Subcutaneous adipose tissue (tissue), 4 donors: Measurements from ENCODE around the gene MUC2. TPM values are rescaled to one million over a fixed set of nuclear protein-coding genes. Genes with fewer than 3 reads are reported as not detected.

ENCODE experiments used
- total RNA-seq, 4 donors: library from RNA; depleted of rRNA; stranded (reverse); fragments of >200 nt; gene quantifications; one replicate each; pipeline ENCODE4 v1.1.0, GENCODE V29; 2016
- TF ChIP-seq, protein P1 (sequence below): fragments of 450-650 bp; IDR thresholded peaks from one replicate; pipeline ENCODE4 v1.5.1; 2016; ENCODE audit warnings: low read depth, mild to moderate bottlenecking, control low read depth, antibody characterized with exemption, moderate library complexity

Gene MUC2
- total RNA-seq, 4 donors from 2014 or later = under 0.01 to 1.3 TPM; not detected in 2

DNA sequence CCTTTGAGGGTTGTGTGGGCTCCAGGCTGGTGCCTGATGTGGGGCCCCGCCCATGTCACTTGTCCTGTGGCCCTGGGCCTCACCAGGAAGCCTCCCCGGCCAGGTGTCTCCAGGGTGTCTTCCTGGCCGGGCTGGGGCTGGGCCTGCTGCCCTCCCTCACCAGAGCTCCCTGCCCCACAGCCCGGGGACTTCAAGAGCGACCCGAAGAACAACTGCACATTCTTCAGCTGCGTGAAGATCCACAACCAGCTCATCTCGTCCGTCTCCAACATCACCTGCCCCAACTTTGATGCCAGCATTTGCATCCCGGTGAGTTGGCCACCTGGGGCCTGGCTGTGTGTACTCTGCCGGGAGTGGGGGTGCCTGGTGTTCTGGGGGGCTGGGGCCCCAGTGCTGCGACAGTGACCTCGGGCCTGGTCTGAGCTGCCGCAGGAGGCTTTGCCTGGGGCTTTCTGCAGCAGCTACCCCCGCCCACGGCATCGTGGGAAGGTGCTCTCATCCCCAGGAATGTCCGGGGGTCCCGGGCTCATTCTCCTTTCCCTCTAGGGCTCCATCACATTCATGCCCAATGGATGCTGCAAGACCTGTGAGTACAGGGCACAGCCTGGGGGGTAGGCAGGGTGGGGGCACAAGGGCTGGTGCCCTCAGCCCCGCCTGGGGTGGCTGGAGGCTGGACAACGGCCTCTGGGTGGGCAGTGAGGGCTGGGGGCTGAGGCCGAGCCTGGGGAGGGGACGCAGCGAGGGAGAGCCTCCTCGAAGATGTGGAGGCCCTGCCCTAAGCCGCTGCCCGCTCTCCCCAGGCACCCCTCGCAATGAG is 34.6 kb downstream of the MUC2 start:
- TF ChIP-seq, protein P1, sequence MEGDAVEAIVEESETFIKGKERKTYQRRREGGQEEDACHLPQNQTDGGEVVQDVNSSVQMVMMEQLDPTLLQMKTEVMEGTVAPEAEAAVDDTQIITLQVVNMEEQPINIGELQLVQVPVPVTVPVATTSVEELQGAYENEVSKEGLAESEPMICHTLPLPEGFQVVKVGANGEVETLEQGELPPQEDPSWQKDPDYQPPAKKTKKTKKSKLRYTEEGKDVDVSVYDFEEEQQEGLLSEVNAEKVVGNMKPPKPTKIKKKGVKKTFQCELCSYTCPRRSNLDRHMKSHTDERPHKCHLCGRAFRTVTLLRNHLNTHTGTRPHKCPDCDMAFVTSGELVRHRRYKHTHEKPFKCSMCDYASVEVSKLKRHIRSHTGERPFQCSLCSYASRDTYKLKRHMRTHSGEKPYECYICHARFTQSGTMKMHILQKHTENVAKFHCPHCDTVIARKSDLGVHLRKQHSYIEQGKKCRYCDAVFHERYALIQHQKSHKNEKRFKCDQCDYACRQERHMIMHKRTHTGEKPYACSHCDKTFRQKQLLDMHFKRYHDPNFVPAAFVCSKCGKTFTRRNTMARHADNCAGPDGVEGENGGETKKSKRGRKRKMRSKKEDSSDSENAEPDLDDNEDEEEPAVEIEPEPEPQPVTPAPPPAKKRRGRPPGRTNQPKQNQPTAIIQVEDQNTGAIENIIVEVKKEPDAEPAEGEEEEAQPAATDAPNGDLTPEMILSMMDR = no peak

DNA sequence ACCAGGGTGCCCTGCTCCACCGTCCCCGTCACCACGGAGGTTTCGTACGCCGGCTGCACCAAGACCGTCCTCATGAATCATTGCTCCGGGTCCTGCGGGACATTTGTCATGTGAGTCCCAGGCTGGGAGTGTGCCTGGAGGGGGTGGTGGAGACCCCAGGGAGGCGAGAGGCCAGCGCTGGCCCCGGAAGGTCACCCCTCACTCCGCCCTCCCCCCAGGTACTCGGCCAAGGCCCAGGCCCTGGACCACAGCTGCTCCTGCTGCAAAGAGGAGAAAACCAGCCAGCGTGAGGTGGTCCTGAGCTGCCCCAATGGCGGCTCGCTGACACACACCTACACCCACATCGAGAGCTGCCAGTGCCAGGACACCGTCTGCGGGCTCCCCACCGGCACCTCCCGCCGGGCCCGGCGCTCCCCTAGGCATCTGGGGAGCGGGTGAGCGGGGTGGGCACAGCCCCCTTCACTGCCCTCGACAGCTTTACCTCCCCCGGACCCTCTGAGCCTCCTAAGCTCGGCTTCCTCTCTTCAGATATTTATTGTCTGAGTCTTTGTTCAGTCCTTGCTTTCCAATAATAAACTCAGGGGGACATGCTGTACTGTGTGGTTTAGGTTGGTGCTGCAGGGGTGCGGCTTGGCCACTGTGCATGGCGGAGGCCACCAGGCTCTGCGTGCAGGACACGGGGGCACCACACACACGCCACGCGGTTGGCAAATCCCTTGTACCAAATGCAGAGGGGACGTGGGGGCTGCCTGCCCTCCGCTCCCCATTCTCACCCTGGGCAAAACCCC is 35.4 kb downstream of the MUC2 start:
- TF ChIP-seq, protein P1 = no peak

DNA sequence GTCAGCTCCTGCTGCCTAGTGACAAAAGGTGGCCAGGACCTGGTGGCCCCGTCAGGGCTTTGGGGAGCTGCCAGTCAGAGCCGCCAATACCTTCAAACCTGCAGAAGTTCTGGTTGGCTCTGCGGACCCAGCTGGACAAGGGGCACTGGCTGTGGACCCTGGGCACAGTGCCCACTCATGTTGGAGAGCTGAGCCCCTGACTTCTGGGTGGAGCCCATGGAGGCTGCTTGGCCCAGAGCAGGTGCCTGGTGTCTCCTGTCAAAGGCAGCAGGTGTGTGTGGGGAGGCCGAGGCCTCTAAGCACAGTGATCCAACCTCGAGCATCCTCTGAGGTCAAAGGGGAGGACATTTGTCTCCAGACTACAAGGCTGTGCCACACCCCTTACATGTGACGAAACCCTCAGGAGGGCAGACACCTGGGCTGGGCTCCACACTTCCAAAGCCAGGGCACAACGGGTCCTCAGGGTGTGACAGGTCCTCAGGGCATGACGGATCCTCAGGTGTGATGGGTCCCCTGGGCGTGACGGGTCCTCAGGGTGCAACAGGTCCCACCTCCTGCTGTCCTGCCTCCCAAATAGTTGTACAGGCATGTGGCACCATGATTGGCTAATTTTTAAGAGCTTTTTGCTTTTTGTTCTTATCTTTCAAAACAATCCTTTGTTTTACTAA is 37.0 kb downstream of the MUC2 start:
- TF ChIP-seq, protein P1 = no peak

DNA sequence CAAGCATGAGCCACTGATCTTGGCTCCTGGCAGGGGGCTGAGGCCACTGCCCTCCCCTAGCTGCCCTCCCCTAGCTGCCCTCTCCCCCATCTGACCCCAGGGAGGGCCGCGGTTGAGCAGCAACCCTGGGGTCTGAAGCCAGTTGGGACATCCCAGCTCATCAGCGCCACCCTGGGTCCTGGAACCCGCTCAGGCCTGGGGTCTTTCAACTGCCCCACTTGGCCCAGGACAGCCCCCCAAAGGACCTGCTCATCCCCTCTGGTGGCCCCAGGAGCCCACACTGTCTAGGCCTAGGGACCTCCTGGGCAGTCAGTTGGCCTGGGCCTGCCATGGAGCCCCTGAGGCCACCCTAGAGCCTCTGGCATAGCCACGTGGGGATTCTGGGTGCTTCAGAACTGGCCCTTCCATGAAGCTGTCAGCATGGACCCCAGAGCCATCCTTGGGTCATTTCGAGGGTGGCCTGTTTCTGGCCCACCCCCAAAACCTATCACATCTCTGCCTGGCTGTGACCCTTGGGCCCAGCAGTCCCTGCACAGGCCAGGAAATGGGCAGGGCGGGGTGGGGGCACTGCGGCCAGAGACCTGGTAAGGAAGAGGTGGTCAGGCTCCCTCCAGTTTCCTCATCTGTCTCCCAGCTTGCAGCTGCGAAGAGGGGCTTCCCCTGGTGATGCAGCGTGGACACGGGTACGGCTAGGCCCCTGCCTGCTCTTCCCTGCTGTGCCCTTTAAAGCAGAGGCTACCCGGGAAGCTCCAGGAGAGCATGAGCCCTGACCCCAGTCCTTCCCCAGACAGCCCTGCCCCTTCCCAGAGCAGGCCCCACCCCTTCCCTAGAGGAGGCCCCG is 37.9 kb downstream of the MUC2 start:
- TF ChIP-seq, protein P1 = no peak

DNA sequence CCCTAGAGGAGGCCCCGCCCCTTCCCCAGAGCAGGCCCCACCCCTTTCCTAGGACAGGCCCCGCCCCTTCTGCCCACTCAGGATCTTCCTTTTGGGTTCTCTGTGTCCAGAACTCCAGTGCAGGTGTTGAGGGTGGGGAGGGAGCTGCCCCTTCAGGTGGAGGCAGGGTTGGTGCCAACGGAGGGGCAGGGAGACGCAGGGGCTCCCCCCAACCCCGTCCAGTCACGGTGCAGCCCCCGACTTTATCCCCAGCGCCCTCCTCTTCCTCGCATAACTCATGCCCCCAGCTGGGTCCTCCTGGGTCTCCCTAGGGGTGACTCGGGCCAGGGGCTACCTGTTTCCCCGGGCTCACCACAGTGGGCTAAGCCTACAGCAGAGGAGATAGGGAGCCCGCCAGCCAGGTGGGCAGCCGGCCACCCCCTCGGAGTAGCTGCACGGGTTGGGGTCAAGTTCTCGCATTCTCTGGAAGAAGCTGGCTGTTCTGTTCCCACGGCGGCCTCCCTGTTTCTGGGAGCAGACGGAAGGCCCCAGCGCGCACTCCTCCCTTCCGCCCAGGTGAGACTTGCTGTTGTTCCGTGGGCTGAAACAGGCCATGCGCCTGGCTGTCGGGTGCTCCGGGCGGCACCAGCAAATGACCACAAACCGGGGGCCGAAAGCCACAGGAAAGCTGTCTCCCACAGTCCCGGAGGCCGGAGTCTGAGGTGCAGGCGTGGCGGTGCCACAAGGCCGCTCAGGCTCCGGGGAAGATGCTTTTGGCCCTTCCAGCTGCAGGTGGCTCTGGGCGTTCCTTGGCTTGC is 38.9 kb downstream of the MUC2 start:
- TF ChIP-seq, protein P1 = no peak

DNA sequence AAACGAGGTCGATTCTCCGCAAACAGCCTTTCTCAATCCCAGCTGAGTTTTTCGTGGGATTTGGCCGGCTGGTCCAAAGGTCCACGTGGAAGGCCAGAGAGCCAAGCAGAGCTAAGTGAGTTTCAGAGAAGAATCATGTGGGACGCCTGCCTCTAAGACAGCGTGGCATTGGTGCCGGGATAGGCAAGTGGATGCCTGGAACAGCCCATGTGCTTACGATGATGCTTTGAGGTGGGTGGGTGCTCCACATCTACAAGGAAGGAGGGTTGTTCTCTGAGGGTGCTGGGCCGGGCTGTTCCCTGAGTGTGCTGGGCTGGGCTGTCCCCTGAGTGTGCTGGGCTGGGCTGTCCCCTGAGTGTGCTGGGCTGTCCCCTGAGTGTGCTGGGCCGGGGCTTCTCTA is 41.4 kb downstream of the MUC2 start:
- TF ChIP-seq, protein P1 = no peak
